Activated naive CD8-positive, alpha-beta T cell (primary cell): ENCODE data around the gene LYVE1.

ENCODE experiments used
- H3K27ac Mint-ChIP-seq: one replicate; pipeline ENCODE4 v1.8.0; 2021; ENCODE audit warnings: mixed read lengths
- H3K27me3 Mint-ChIP-seq: one replicate; pipeline ENCODE4 v1.8.0; 2021; ENCODE audit warnings: mixed read lengths
- H3K36me3 Mint-ChIP-seq: one replicate; pipeline ENCODE4 v1.8.0; 2021; ENCODE audit warnings: mixed read lengths
- H3K4me1 Mint-ChIP-seq: one replicate; pipeline ENCODE4 v1.8.0; 2021; ENCODE audit warnings: low read depth, mixed read lengths
- H3K4me3 Mint-ChIP-seq: one replicate; pipeline ENCODE4 v1.8.0; 2021; ENCODE audit warnings: mild to moderate bottlenecking, mixed read lengths
- H3K9me3 Mint-ChIP-seq: one replicate; pipeline ENCODE4 v1.8.0; 2021; ENCODE audit warnings: low read depth, mixed read lengths

Gene LYVE1

GRCh38 chr11:10579700-10580099, 11.2 kb upstream of the LYVE1 start:
- no peaks in the 10 kb centered on the region for H3K9me3 Mint-ChIP-seq
- no peaks in the 10 kb centered on the region for H3K4me1 Mint-ChIP-seq
- peaks cover 8% of the 10 kb centered on the region for H3K27me3 Mint-ChIP-seq
- no peak overlapping the region for H3K4me3 Mint-ChIP-seq
- H3K27ac Mint-ChIP-seq: no peak overlapping the region
- no peaks in the 10 kb centered on the region for H3K36me3 Mint-ChIP-seq

- H3K27ac Mint-ChIP-seq: no peak overlapping the region
- H3K36me3 Mint-ChIP-seq: no peaks in the 10 kb centered on the region
- H3K4me3 Mint-ChIP-seq: no peak overlapping the region
- peaks cover 9% of the 10 kb centered on the region for H3K27me3 Mint-ChIP-seq
- H3K4me1 Mint-ChIP-seq: no peaks in the 10 kb centered on the region
- H3K9me3 Mint-ChIP-seq: no peaks in the 10 kb centered on the region
Observed at GRCh38 chr11:10576035-10576398, 7.6 kb upstream of the LYVE1 start.

GRCh38 chr11:10575346-10576034, 7.0 kb upstream of the LYVE1 start:
- Mint-ChIP-seq H3K4me3 (no peak overlapping the region), H3K9me3 (no peaks in the 10 kb centered on the region), H3K36me3 (no peaks in the 10 kb centered on the region), H3K4me1 (no peaks in the 10 kb centered on the region), H3K27ac (no peak overlapping the region), H3K27me3 (peaks cover 9% of the 10 kb centered on the region)

GRCh38 chr11:10573556-10573955, 5.1 kb upstream of the LYVE1 start:
- Mint-ChIP-seq H3K27me3 (peaks cover 8% of the 10 kb centered on the region), H3K27ac (no peak overlapping the region), H3K36me3 (no peaks in the 10 kb centered on the region), H3K4me1 (no peaks in the 10 kb centered on the region), H3K4me3 (no peak overlapping the region), H3K9me3 (no peaks in the 10 kb centered on the region)

DNA sequence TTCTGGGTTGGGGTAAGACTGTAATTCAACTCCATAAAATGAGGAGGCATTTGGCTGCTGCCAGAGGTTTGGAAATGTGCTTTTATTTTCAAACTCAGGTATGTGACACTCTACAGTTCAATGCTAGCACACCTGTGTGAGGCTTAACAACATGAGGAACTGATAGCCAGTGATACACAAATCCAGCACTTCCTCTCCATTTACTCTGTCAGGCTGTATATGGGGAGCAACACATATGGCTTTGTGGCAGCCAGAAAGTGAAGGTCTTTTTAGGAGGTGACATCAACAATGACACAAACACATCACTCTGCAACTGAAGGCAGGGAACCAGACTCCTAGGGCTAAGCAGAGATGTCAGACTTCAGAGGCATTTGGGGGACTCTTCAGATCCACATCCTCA, 4.6 kb upstream of the LYVE1 start:
- Mint-ChIP-seq H3K9me3 (no peaks in the 10 kb centered on the region), H3K27ac (no peak overlapping the region), H3K27me3 (peaks cover 8% of the 10 kb centered on the region), H3K4me1 (no peaks in the 10 kb centered on the region), H3K4me3 (no peak overlapping the region), H3K36me3 (no peaks in the 10 kb centered on the region)

DNA sequence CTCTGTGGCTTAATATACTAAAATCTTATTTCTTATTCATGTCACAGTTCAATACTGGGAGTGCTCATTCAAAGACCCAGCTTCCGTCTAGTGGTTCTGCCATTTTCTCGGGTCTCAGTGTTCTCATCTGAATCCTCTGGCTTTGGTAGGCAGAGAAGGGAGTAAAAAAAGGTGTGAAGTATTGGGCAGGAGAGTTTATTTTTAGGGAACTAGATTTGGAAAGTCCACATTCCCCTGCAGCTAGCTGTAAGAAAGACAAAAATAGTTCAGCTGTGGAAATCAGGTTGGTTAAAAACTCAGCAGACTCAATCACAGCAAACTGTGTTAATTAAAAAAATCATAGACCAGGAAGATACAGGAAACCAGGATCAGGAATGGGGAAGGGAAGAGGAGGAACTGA, 4.1 kb upstream of the LYVE1 start:
- no peak overlapping the region for H3K27ac Mint-ChIP-seq
- peaks cover 8% of the 10 kb centered on the region for H3K27me3 Mint-ChIP-seq
- no peaks in the 10 kb centered on the region for H3K4me1 Mint-ChIP-seq
- no peak overlapping the region for H3K4me3 Mint-ChIP-seq
- no peaks in the 10 kb centered on the region for H3K9me3 Mint-ChIP-seq
- no peaks in the 10 kb centered on the region for H3K36me3 Mint-ChIP-seq

- Mint-ChIP-seq H3K27me3 (peaks cover 5% of the 10 kb centered on the region), H3K36me3 (no peaks in the 10 kb centered on the region), H3K27ac (no peak overlapping the region), H3K4me1 (no peaks in the 10 kb centered on the region), H3K9me3 (no peaks in the 10 kb centered on the region), H3K4me3 (no peak overlapping the region)
Observed at GRCh38 chr11:10567446-10567845, 1.0 kb downstream of the LYVE1 start.

GRCh38 chr11:10566257-10566957, 2.1 kb downstream of the LYVE1 start:
- Mint-ChIP-seq H3K9me3 (no peaks in the 10 kb centered on the region), H3K4me3 (no peak overlapping the region), H3K27me3 (peaks cover 1% of the 10 kb centered on the region), H3K27ac (no peak overlapping the region), H3K36me3 (no peaks in the 10 kb centered on the region), H3K4me1 (no peaks in the 10 kb centered on the region)

- H3K27ac Mint-ChIP-seq: no peak overlapping the region
- H3K9me3 Mint-ChIP-seq: no peaks in the 10 kb centered on the region
- no peaks in the 10 kb centered on the region for H3K27me3 Mint-ChIP-seq
- H3K36me3 Mint-ChIP-seq: no peaks in the 10 kb centered on the region
- H3K4me3 Mint-ChIP-seq: no peak overlapping the region
- H3K4me1 Mint-ChIP-seq: no peaks in the 10 kb centered on the region
Observed at GRCh38 chr11:10565493-10565892, 3.0 kb downstream of the LYVE1 start.

- Mint-ChIP-seq H3K27me3 (no peaks in the 10 kb centered on the region), H3K4me3 (no peak overlapping the region), H3K9me3 (no peaks in the 10 kb centered on the region), H3K4me1 (no peaks in the 10 kb centered on the region), H3K27ac (no peak overlapping the region), H3K36me3 (no peaks in the 10 kb centered on the region)
Observed at GRCh38 chr11:10564696-10565318, 3.7 kb downstream of the LYVE1 start.

DNA sequence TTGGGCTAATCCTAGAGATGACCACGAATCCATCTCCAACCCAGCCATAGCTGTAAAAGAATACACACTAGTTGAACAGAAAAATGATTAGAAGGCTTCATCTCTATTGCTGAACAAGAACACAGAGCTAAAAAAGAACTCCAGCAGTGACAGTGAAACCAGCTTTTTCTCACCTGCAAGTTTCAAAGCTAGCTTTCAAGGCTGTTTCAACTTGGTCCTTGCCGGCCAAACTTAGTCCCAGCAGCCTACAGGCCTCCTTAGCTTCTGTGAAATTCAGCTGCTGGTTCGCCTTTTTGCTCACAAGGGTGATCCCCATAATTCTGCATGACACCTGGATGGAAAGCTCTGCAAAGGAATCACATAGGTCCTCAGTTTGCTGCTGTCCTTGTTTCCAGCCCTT, 4.4 kb downstream of the LYVE1 start:
- Mint-ChIP-seq H3K4me1 (no peaks in the 10 kb centered on the region), H3K9me3 (no peaks in the 10 kb centered on the region), H3K4me3 (no peak overlapping the region), H3K36me3 (no peaks in the 10 kb centered on the region), H3K27ac (no peak overlapping the region), H3K27me3 (no peaks in the 10 kb centered on the region)

DNA sequence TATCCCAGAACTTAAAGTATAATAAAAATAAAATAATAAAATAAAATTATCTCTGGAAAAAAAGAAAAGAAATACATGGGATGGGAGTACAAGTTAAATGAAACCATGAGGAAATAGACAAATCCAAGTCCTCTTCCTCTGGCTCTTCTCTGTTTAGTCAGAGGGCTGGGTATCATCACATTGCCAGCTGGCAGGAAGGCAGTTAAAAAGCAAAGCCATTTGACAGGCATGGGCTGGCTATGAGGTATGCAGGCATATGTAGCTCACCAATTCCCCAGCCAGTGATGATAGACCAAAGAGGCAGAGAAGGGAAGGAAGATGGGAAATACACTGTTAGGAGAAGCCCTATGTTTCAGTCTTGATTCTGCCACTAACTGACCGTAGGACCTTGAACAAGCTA, 6.5 kb downstream of the LYVE1 start:
- Mint-ChIP-seq H3K4me1 (no peaks in the 10 kb centered on the region), H3K36me3 (no peaks in the 10 kb centered on the region), H3K9me3 (no peaks in the 10 kb centered on the region), H3K27ac (no peak overlapping the region), H3K27me3 (peaks cover 1% of the 10 kb centered on the region), H3K4me3 (no peak overlapping the region)

- Mint-ChIP-seq H3K9me3 (no peaks in the 10 kb centered on the region), H3K27ac (no peak overlapping the region), H3K27me3 (peaks cover 1% of the 10 kb centered on the region), H3K4me3 (no peak overlapping the region), H3K4me1 (no peaks in the 10 kb centered on the region), H3K36me3 (no peaks in the 10 kb centered on the region)
Observed at GRCh38 chr11:10561043-10561818, 7.2 kb downstream of the LYVE1 start.

- Mint-ChIP-seq H3K36me3 (no peaks in the 10 kb centered on the region), H3K4me1 (no peaks in the 10 kb centered on the region), H3K27me3 (peaks cover 3% of the 10 kb centered on the region), H3K9me3 (no peaks in the 10 kb centered on the region), H3K27ac (no peak overlapping the region), H3K4me3 (no peak overlapping the region)
Observed at GRCh38 chr11:10558288-10558687, 10.2 kb downstream of the LYVE1 start.

DNA sequence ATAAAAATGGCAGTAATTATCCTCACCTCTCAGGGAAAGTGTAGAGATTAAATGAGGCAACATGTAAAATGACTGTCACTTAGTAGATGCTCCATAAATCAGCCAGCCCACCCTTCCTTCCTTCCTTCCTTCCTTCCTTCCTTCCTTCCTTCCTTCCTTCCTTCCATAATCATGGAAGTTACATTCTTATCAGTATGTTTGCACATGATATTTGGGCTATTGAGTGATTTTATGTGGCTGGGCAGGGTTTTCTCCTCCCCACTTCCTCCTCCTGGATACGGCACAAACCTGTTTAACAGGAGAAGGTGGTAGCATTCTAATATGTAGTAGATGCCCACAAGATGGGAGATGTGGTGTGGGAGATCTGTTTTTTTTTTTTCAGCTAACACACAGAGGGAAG, 11.9 kb downstream of the LYVE1 start:
- Mint-ChIP-seq H3K36me3 (peaks cover 3% of the 10 kb centered on the region), H3K27me3 (peaks cover 7% of the 10 kb centered on the region), H3K4me1 (no peaks in the 10 kb centered on the region), H3K27ac (no peak overlapping the region), H3K9me3 (peaks cover 6% of the 10 kb centered on the region), H3K4me3 (no peak overlapping the region)
